Measurements from ENCODE around the gene CYP2S1. TPM values are rescaled to one million over a fixed set of nuclear protein-coding genes. Genes with fewer than 3 reads are reported as not detected.
"Not testable (repeated sequence)": the region's sequence is repeated elsewhere in the genome, so short reads cannot be mapped to it uniquely, and the experiment has no call there.

CYP2S1 gene
- total and polyA plus RNA-seq, 5 experiments from 2014 or later, result not detected

- POLR2A ChIA-PET, result no interaction called here
- no peaks in the 10 kb centered on the region for H3K27me3 Mint-ChIP-seq
- no peak for ATAC-seq
- peaks cover 14 to 23% (median 20%) of the 10 kb centered on the region in 4 donors for H3K4me1 Mint-ChIP-seq
- H3K27ac Mint-ChIP-seq, result peak overlapping the region in 7 of 10 donors; percentile 0 to 68 (median 36)
- H3K9me3 Mint-ChIP-seq, result no peaks in the 10 kb centered on the region
- H3K36me3 Mint-ChIP-seq, result no peaks in the 10 kb centered on the region
- H3K4me3 Mint-ChIP-seq, result no peak overlapping the region
- DNase-seq, result no peak
Observed at GRCh38 chr19:41174297-41174928, 18.6 kb upstream of the CYP2S1 start.

GRCh38 chr19:41175801-41176777, 16.9 kb upstream of the CYP2S1 start:
- Mint-ChIP-seq H3K4me1 (peaks cover 14 to 23% (median 20%) of the 10 kb centered on the region in 4 donors), H3K36me3 (no peaks in the 10 kb centered on the region), H3K27me3 (no peaks in the 10 kb centered on the region), H3K4me3 (peak overlapping the region; percentile 16 to 64 (median 58)), H3K9me3 (no peaks in the 10 kb centered on the region), H3K27ac (peak overlapping the region; percentile 61 to 91 (median 82))
- POLR2A ChIA-PET, result interaction anchor here (0.9 to 1.0 kb wide), 2 partner anchors 88 to 176 kb away, joined by 3 read pairs; partner anchors contain the start of gene HNRNPUL1
- ATAC-seq (peak; percentile 92 to 95), DNase-seq (peak in 8 of 10 donors; percentile 16 to 77 (median 38))

- H3K9me3 Mint-ChIP-seq, H3K27me3 Mint-ChIP-seq, H3K27ac Mint-ChIP-seq, POLR2A ChIA-PET, H3K36me3 Mint-ChIP-seq, DNase-seq, ATAC-seq, H3K4me3 Mint-ChIP-seq: not testable (repeated sequence)
- H3K4me1 Mint-ChIP-seq, result peaks cover 10 to 13% (median 13%) of the 10 kb centered on the region in 4 donors
Observed at GRCh38 chr19:41180173-41180572, 12.8 kb upstream of the CYP2S1 start.

- Mint-ChIP-seq H3K4me3 (no peak overlapping the region), H3K27ac (peak overlapping the region in 1 of 10 donors; percentile 65), H3K36me3 (peaks cover 0 to under 1% (median 0%) of the 10 kb centered on the region in 3 donors), H3K4me1 (peaks cover 0 to 8% (median 2%) of the 10 kb centered on the region in 4 donors), H3K9me3 (no peaks in the 10 kb centered on the region), H3K27me3 (peaks cover 17 to 40% (median 20%) of the 10 kb centered on the region in 5 donors)
- POLR2A ChIA-PET, result no interaction called here
- DNase-seq, result no peak
- ATAC-seq, result no peak
Observed at GRCh38 chr19:41186971-41187883, 5.8 kb upstream of the CYP2S1 start.

- peaks cover 4 to 11% (median 8%) of the 10 kb centered on the region in 4 donors for H3K4me1 Mint-ChIP-seq
- peaks cover 23 to 47% (median 27%) of the 10 kb centered on the region in 5 donors for H3K27me3 Mint-ChIP-seq
- ATAC-seq (no peak), DNase-seq (no peak)
- H3K4me3 Mint-ChIP-seq, result no peak overlapping the region
- no peaks in the 10 kb centered on the region for H3K9me3 Mint-ChIP-seq
- no peak overlapping the region for H3K27ac Mint-ChIP-seq
- H3K36me3 Mint-ChIP-seq, result peaks cover 0 to 6% (median 0%) of the 10 kb centered on the region in 3 donors
- POLR2A ChIA-PET, result interaction anchor here (0.7 kb wide), 1 partner anchor 231 kb away, joined by 3 read pairs; no protein-coding TSS in a partner anchor
Observed at GRCh38 chr19:41187884-41188279, 5.1 kb upstream of the CYP2S1 start.

GRCh38 chr19:41189425-41190065, 3.5 kb upstream of the CYP2S1 start:
- no peak for DNase-seq
- H3K27me3 Mint-ChIP-seq, result peaks cover 28 to 62% (median 34%) of the 10 kb centered on the region in 5 donors
- peaks cover 12 to 22% (median 16%) of the 10 kb centered on the region in 4 donors for H3K4me1 Mint-ChIP-seq
- H3K36me3 Mint-ChIP-seq, result peaks cover 0 to 6% (median 0%) of the 10 kb centered on the region in 3 donors
- H3K4me3 Mint-ChIP-seq, result no peak overlapping the region
- H3K27ac Mint-ChIP-seq, result peak overlapping the region in 1 of 10 donors; percentile 84
- POLR2A ChIA-PET, result interaction anchor here (0.6 kb wide), 1 partner anchor 1034 kb away, joined by 5 read pairs; no protein-coding TSS in a partner anchor
- no peak for ATAC-seq
- no peaks in the 10 kb centered on the region for H3K9me3 Mint-ChIP-seq

- Mint-ChIP-seq H3K4me3 (peak overlapping the region in 8 of 10 donors; percentile 15 to 65 (median 46)), H3K4me1 (peaks cover 11 to 22% (median 15%) of the 10 kb centered on the region in 4 donors), H3K27me3 (peaks cover 26 to 73% (median 42%) of the 10 kb centered on the region in 5 donors), H3K9me3 (no peaks in the 10 kb centered on the region), H3K27ac (peak overlapping the region in 3 of 10 donors; percentile 60 to 85 (median 81)), H3K36me3 (peaks cover 0 to 6% (median 0%) of the 10 kb centered on the region in 3 donors)
- POLR2A ChIA-PET, result no interaction called here
- DNase-seq (no peak), ATAC-seq (no peak)
Observed at GRCh38 chr19:41193430-41194156, 574 bp downstream of the CYP2S1 start.

- H3K4me3 Mint-ChIP-seq, result peak overlapping the region in 3 of 10 donors; percentile 40 to 61 (median 52)
Observed at GRCh38 chr19:41194157-41194552, 1.1 kb downstream of the CYP2S1 start.

GRCh38 chr19:41195675-41196497, 2.9 kb downstream of the CYP2S1 start:
- peak overlapping the region in 1 of 10 donors; percentile 33 for H3K27ac Mint-ChIP-seq
- peaks cover 0 to 6% (median 0%) of the 10 kb centered on the region in 3 donors for H3K36me3 Mint-ChIP-seq
- no peak overlapping the region for H3K4me3 Mint-ChIP-seq
- peaks cover 18 to 54% (median 32%) of the 10 kb centered on the region in 5 donors for H3K27me3 Mint-ChIP-seq
- ATAC-seq (no peak), DNase-seq (no peak)
- H3K9me3 Mint-ChIP-seq, result no peaks in the 10 kb centered on the region
- H3K4me1 Mint-ChIP-seq, result peaks cover 11 to 22% (median 15%) of the 10 kb centered on the region in 4 donors
- POLR2A ChIA-PET, result no interaction called here

More at GRCh38 chr19:41194157-41194552, 1.1 kb downstream of the CYP2S1 start:
- H3K9me3 Mint-ChIP-seq, result no peaks in the 10 kb centered on the region
- peak overlapping the region in 1 of 10 donors; percentile 85 for H3K27ac Mint-ChIP-seq
- peaks cover 11 to 22% (median 15%) of the 10 kb centered on the region in 4 donors for H3K4me1 Mint-ChIP-seq
- DNase-seq, result no peak
- ATAC-seq, result no peak
- H3K27me3 Mint-ChIP-seq, result peaks cover 26 to 71% (median 42%) of the 10 kb centered on the region in 5 donors
- POLR2A ChIA-PET, result no interaction called here
- peaks cover 0 to 6% (median 0%) of the 10 kb centered on the region in 3 donors for H3K36me3 Mint-ChIP-seq

- Mint-ChIP-seq H3K9me3 (no peaks in the 10 kb centered on the region), H3K4me3 (no peak overlapping the region), H3K27me3 (peaks cover 4 to 28% (median 16%) of the 10 kb centered on the region in 5 donors), H3K36me3 (no peaks in the 10 kb centered on the region), H3K27ac (no peak overlapping the region), H3K4me1 (peaks cover 6 to 8% (median 7%) of the 10 kb centered on the region in 4 donors)
- ATAC-seq (no peak), DNase-seq (peak in 1 of 10 donors; percentile 47)
- POLR2A ChIA-PET, result no interaction called here
Observed at GRCh38 chr19:41198559-41198958, 5.5 kb downstream of the CYP2S1 start.

All from naive thymus-derived CD8-positive, alpha-beta T cell (primary cell).